NCI-H128 (cell line): ENCODE results near the gene PEAK3.

ENCODE experiments used
- DNase-seq: peaks from one replicate; lab custom pipeline; 2025; ENCODE audit not compliant: unreplicated experiment; lab: John Stamatoyannopoulos, UW

The PEAK3 gene

DNA sequence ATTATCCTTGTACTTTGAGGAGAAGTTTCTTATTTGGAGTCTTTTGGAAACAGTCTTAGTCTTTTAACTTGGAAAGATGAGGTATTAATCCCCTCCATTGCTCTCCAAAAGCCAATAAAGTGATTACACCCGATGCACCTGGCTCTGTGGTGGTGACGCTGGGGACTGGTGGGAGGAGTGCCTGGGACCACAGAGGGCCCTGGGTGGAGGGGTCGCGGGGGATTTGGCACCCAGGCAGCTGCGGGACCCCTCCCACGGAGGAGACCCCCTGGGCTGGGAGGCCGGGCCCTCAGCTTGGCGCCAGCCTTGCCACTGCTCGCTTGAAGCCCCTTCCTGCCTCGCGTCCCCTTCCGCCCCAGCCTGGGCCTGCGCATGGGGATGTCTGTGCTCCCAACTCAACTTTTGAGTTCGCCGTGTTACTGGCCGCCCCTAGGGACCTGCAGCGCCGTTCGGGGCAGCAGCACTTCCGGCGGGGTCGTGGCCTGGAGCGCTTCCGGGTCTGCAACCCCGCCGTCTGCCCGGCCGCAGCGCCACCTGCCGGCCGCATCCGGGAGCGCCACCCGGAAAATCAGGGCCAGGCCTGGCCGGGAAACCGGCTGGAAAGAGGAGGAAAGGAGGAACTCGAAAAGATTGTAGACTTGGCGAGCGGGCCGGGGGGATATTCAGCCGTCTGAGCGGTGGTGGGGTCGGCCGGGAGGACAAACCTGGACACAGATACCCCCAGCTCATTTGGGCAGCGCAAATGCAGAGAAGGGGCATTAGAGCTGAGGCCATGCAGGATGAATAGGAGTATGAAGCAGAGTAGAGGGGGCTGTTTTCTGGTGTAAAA, 8.4 kb downstream of the PEAK3 start:
- peak; percentile 46 for DNase-seq

- DNase-seq: no peak
Observed at GRCh38 chr19:2271234-2272103, 10.5 kb downstream of the PEAK3 start.

GRCh38 chr19:2270423-2271233, 11.3 kb downstream of the PEAK3 start:
- no peak for DNase-seq

- DNase-seq: no peak
Observed at GRCh38 chr19:2270157-2270422, 11.9 kb downstream of the PEAK3 start.

GRCh38 chr19:2269244-2270156, 12.5 kb downstream of the PEAK3 start:
- DNase-seq: peak; percentile 90

GRCh38 chr19:2268861-2269243, 13.1 kb downstream of the PEAK3 start:
- DNase-seq: no peak

- no peak for DNase-seq
Observed at GRCh38 chr19:2268480-2268830, 13.5 kb downstream of the PEAK3 start.

- no peak for DNase-seq
Observed at GRCh38 chr19:2266183-2266993, 15.6 kb downstream of the PEAK3 start.

- DNase-seq: no peak
Observed at GRCh38 chr19:2261438-2262172, 20.4 kb downstream of the PEAK3 start.

DNA sequence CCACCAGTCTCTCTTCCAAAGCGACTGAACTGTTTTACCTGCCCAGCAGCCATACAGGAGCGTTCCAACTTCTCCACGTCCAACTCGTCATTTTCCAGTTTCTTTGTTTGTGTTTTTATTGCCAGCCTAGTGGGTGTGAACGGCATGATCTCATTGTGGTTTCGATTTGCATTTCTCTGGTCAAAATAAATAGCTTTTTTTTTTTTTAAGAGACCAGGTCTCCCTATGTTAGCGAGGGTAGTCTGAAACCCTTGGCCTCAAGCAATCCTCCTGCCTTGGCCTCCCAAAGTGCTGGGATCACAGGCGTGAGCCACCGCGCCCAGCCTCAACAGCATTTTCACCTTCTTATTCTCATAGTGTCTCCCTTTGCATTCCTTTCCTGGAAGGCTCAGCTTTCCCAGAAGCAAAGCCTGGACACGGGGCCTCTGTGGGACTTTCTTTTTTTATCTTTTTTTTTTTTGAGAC, 21.6 kb downstream of the PEAK3 start:
- DNase-seq: no peak

DNA sequence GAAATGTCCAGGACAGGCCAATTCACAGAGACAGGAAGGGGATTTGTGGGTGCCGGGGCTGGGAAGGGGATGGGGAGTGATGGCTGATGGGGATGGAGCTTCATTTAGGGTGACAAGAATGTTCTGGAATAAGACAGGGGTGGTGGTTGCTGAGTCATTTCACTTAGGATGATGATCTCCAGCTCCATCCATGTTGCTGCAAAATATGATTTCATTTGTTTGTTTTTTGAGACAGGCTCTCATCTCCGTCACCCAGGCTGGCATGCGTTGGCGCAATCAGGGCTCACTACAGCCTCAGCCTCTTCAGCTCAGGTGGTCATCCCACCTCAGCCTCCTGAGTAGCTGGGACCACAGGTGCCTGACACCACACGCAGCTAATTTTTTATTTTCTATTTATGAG, 22.6 kb downstream of the PEAK3 start:
- no peak for DNase-seq

DNA sequence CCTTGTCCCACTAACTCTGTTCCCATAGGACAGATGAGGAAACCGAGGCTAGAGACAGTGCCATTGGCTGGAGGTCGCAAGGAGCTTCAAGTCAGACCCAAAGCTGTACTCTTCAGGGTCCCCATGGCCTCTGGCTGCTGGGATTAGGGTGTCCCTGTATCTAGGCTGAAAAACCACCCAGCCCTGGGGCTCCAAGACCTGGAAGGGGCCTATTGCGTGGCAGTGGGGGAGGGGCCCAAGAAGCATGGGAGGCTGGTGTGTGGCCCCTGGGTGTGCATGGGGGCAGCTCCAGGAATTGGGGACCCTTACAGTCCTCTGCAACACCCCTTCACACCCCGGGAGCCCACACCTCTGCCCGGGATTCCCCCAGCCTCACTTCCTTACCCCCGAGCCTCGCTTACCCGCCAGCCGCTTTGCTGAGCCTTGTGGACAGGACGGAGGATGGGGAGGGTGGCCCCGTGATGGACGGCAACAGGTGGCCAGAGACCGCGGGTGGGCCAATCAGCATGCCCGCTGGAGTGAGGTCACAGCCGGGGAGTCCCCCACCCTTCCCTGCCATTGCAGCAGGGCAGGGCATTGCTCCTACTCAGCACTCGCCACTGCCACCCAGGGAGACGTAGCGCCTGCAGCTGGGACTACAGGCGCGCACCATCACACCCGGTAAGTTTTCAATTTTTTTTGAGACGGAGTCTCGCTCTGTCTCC, 25.8 kb downstream of the PEAK3 start, which contains the start of gene JSRP1:
Gene JSRP1 (minus strand): TSS at position 436 of the 704 bp plus-strand sequence. CDS start 1,103 bp downstream, outside the sequence.
- DNase-seq: no peak

- no peak for DNase-seq
Observed at GRCh38 chr19:2255112-2255845, 26.7 kb downstream of the PEAK3 start.

- no peak for DNase-seq
Observed at GRCh38 chr19:2254064-2254872, 27.7 kb downstream of the PEAK3 start.

DNA sequence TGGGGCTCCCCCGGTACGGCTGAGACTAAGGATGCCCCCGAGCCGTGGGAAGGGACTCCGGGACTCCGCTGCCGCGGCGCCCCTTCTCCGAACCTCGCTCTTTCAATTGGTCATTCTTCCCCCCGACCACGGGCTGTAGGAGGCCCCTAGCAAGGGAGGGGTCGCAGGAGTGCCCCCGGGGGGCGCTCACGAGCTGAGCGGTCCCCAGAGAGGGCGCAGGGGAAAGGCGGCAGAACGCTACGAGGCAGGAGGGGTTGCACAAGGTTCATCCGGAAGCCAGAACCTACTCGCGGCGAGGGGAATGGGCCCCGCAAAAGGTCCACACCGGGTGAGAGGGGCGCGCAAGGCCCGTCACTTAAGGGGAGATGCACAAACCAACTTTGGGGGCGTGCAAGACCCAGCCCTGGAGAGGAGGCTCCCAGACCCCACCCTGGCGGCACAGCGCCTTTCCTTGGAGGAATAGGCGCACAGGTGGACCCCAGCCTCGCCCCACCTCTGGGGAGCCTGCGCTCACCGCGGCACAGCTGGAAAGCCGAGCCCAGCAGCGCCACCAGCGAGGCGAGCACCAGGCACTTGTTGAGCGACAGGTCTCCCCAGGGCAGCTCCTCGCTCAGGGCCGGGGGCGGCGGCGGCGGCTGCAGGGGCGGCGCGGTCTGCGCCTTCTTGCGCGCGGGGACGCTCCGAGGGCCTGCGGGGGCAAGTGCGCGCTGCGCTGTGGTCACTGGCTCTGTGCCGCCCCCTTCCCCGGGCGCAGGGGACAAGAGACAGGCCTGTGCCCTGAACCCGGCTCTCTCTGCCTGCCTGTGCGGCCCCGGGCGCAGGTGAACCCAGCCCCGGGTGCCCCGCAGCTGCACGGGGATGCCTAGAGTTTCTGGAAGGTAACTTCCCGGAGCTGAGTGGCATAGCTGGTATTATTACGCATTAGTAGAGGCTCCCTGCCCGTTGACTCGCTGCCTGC, 28.6 kb downstream of the PEAK3 start:
- DNase-seq: no peak

DNA sequence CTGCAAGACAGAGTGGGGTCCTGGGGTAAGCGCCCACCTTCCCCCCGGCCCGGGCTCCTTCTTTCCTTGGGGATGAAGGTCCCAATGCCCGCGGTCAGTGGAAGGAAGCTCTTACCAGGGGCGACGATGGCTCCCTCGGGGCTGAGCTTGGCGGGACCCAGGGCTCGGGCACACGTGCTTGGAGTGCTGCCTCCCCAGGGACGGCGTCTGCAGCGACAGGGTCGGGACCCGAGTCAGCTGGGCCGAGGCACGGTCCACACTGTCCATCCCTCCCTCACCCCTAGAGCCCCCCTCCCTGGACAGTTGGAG, 29.2 kb downstream of the PEAK3 start:
- no peak for DNase-seq
